HepG2 (cell line): ENCODE results near the gene RNF114. TPM values are rescaled to one million over a fixed set of nuclear protein-coding genes. Genes with fewer than 3 reads are reported as not detected.
A peak's percentile ranks its signal among the peaks of the same experiment; 100 is the strongest.

Source experiments
- BORCS8-MEF2B ChIP-seq: sonication (generic); formaldehyde crosslinking; IDR thresholded peaks from 2 replicates; pipeline ENCODE4 v1.8.0; 2022; ENCODE audit warnings: mild to moderate bottlenecking, missing genetic modification reagents
- BRF2 ChIP-seq: sonication (generic); formaldehyde crosslinking; IDR thresholded peaks from 2 replicates; pipeline ENCODE4 v1.8.1; 2022; ENCODE audit warnings: mild to moderate bottlenecking, missing genetic modification reagents
- CCAR2 ChIP-seq: fragments of 200-400 bp; formaldehyde crosslinking; optimal IDR thresholded peaks from 2 replicates; pipeline ENCODE3; 2018; ENCODE audit warnings: low read depth, mild to moderate bottlenecking, low read length, moderate library complexity
- EED ChIP-seq: sonication (generic); formaldehyde crosslinking; IDR thresholded peaks from 2 replicates; pipeline ENCODE4 v1.5.0; 2020; ENCODE audit warnings: mild to moderate bottlenecking, missing genetic modification reagents
- ETS1 ChIP-seq: sonication (generic); formaldehyde crosslinking; IDR thresholded peaks from 2 replicates; pipeline ENCODE4 v1.4.0; 2020; ENCODE audit warnings: missing genetic modification reagents
- GPN1 ChIP-seq: sonication (generic); formaldehyde crosslinking; IDR thresholded peaks from 2 replicates; pipeline ENCODE4 v1.5.1; 2020; ENCODE audit warnings: missing genetic modification reagents, borderline replicate concordance
- MAFG ChIP-seq: sonication (generic); formaldehyde crosslinking; IDR thresholded peaks from 2 replicates; pipeline ENCODE4 v1.5.1; 2020; ENCODE audit warnings: mild to moderate bottlenecking, missing genetic modification reagents
- MAFK ChIP-seq, 2 experiments: IDR thresholded peaks in 1 of 2; conservative IDR thresholded peaks in 1 of 2; 2 replicates each; pipeline ENCODE4 v1.6.1; 2011; ENCODE audit warnings: improper control_type of control experiment in 2 of 2, low read length in 2 of 2
- MEIS1 ChIP-seq: sonication (generic); formaldehyde crosslinking; IDR thresholded peaks from 2 replicates; pipeline ENCODE4 v1.9.0; 2021; ENCODE audit warnings: mild to moderate bottlenecking, missing genetic modification reagents, moderate library complexity, borderline replicate concordance
- MEIS2 ChIP-seq: sonication (generic); formaldehyde crosslinking; IDR thresholded peaks from 2 replicates; pipeline ENCODE4 v1.9.0; 2021; ENCODE audit warnings: mild to moderate bottlenecking, missing genetic modification reagents
- SALL2 ChIP-seq: sonication (generic); formaldehyde crosslinking; IDR thresholded peaks from 2 replicates; pipeline ENCODE4 v1.8.1; 2023; ENCODE audit warnings: mild to moderate bottlenecking, missing genetic modification reagents, inconsistent platforms
- ZFYVE20 ChIP-seq: sonication (generic); formaldehyde crosslinking; IDR thresholded peaks from 2 replicates; pipeline ENCODE4 v1.8.0; 2023; ENCODE audit warnings: low read depth, mild to moderate bottlenecking, moderate library complexity, missing genetic modification reagents, borderline replicate concordance
- ZGPAT ChIP-seq: IDR thresholded peaks from 2 replicates; pipeline ENCODE4 v1.6.1; 2016; ENCODE audit warnings: mild to moderate bottlenecking
- ZNF569 ChIP-seq: sonication (generic); formaldehyde crosslinking; IDR thresholded peaks from 2 replicates; pipeline ENCODE4 v1.5.0; 2020; ENCODE audit warnings: mild to moderate bottlenecking, missing genetic modification reagents, moderate library complexity, borderline replicate concordance
- ZNF660 ChIP-seq: sonication (generic); formaldehyde crosslinking; IDR thresholded peaks from 2 replicates; pipeline ENCODE4 v1.5.1; 2020; ENCODE audit warnings: mild to moderate bottlenecking, low read depth, missing genetic modification reagents, borderline replicate concordance
- ZNF674 ChIP-seq: sonication (generic); formaldehyde crosslinking; IDR thresholded peaks from 2 replicates; pipeline ENCODE4 v1.5.0; 2020; ENCODE audit warnings: low read depth, mild to moderate bottlenecking, missing genetic modification reagents
- ZNF773 ChIP-seq: sonication (generic); formaldehyde crosslinking; IDR thresholded peaks from 2 replicates; pipeline ENCODE4 v1.4.0; 2020; ENCODE audit warnings: missing genetic modification reagents, borderline replicate concordance
- ZNF891 ChIP-seq: sonication (generic); formaldehyde crosslinking; IDR thresholded peaks from 2 replicates; pipeline ENCODE4 v1.5.0; 2020; ENCODE audit warnings: mild to moderate bottlenecking, missing genetic modification reagents
- ZSCAN5A ChIP-seq: sonication (generic); formaldehyde crosslinking; IDR thresholded peaks from 2 replicates; pipeline ENCODE4 v1.8.0; 2022; ENCODE audit warnings: mild to moderate bottlenecking, missing genetic modification reagents, borderline replicate concordance
- polyA plus RNA-seq, 8 experiments: library from polyadenylated mRNA; depleted of rRNA in 3 of 8; stranded (reverse) in 7 of 8; unstranded in 1 of 8; fragments of >200 nt; fragmentation: Illumina TruSeq in 4 of 8; extraction: Trizol in 4 of 8; gene quantifications; 2 replicates each; pipeline versions ENCODE4 v1.2.1 to v1.2.3, GENCODE V29; 2011 to 2016; ENCODE audit warnings: low read depth in 4 of 8, missing spikeins in 1 of 8, mixed read lengths in 1 of 8; ENCODE audit not compliant: insufficient read depth in 1 of 8
- total RNA-seq, 5 experiments: library from RNA; depleted of rRNA; stranded (reverse); fragments of >200 nt; fragmentation: Illumina TruSeq; extraction: Trizol; gene quantifications; 2 replicates each; pipeline ENCODE4 v1.2.3, GENCODE V29; 2016; ENCODE audit warnings: low read depth in 1 of 5
- TF ChIP-seq, protein P1 (sequence below), 2 experiments: IDR thresholded peaks; 2 replicates each; pipeline ENCODE4 v1.6.1; 2011 to 2012; ENCODE audit warnings: low read length in 2 of 2, borderline replicate concordance in 1 of 2, low read depth in 1 of 2, mild to moderate bottlenecking in 1 of 2, moderate library complexity in 1 of 2

The RNF114 gene
- total and polyA plus RNA-seq, 2 of the 13 experiments (the other 11 are each of a cell fraction or from before 2014, with no cell fraction given) = 119 to 126 TPM

DNA sequence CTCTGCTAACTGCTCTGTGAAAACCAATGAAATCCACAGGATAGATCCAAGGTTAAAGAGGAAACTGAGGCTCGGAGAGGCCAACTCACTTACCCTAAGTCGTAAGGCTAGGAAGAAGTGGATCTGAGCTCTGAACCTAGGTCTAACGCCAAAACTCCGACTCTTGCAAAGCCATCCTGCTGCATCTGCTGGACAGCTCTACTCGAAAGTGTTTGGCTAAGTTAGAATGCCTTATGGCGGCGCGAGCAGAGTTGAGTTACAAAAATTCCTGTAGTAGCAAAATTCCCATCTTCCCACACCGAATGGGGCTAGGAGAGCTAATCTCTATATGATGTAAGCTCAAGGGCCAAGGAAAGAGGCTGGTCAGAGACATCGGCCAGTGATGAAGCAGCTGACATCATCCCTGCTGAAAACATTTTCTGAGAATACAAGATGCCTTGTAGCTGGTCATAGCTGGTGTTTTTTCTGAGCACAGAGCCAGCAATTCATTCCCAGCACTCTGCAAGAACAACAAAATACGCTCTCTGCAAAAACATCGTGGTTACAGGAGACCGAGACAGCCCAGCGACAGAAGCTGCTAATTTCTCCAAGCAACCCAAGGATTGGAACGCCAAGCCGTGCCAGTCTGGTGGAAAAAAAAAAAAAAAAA lies 22.7 kb upstream of the RNF114 start (continued):
- peak; percentile 44; the same call in 1 of the 2 replicates for TF ChIP-seq SALL2 (CRISPR knock-in tag)
- no peak for TF ChIP-seq ZNF569 (CRISPR knock-in tag)
- TF ChIP-seq ETS1 (CRISPR knock-in tag) = no peak
- peak; percentile 55; the same call in 1 of the 2 replicates for TF ChIP-seq ZNF674
- TF ChIP-seq ZNF660 (CRISPR knock-in tag) = no peak
- TF ChIP-seq ZNF891 = no peak
- TF ChIP-seq, protein P1, sequence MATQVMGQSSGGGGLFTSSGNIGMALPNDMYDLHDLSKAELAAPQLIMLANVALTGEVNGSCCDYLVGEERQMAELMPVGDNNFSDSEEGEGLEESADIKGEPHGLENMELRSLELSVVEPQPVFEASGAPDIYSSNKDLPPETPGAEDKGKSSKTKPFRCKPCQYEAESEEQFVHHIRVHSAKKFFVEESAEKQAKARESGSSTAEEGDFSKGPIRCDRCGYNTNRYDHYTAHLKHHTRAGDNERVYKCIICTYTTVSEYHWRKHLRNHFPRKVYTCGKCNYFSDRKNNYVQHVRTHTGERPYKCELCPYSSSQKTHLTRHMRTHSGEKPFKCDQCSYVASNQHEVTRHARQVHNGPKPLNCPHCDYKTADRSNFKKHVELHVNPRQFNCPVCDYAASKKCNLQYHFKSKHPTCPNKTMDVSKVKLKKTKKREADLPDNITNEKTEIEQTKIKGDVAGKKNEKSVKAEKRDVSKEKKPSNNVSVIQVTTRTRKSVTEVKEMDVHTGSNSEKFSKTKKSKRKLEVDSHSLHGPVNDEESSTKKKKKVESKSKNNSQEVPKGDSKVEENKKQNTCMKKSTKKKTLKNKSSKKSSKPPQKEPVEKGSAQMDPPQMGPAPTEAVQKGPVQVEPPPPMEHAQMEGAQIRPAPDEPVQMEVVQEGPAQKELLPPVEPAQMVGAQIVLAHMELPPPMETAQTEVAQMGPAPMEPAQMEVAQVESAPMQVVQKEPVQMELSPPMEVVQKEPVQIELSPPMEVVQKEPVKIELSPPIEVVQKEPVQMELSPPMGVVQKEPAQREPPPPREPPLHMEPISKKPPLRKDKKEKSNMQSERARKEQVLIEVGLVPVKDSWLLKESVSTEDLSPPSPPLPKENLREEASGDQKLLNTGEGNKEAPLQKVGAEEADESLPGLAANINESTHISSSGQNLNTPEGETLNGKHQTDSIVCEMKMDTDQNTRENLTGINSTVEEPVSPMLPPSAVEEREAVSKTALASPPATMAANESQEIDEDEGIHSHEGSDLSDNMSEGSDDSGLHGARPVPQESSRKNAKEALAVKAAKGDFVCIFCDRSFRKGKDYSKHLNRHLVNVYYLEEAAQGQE (IDR thresholded peaks at IDR 0.05; ENCODE audit: borderline replicate concordance in 1 of 2, low read depth in 1 of 2, low read length in 2 of 2) = peak in 1 of 2 experiments; percentile 80; a peak in 2 of 4 replicates
- TF ChIP-seq BRF2 = no peak
- no peak for TF ChIP-seq ZNF773 (CRISPR knock-in tag)
- peak; percentile 7 for TF ChIP-seq CCAR2
- no peak for TF ChIP-seq MEIS1 (CRISPR knock-in tag)
- no peak for TF ChIP-seq ZFYVE20
- no peak for TF ChIP-seq BORCS8-MEF2B (CRISPR knock-in tag)
- no peak for TF ChIP-seq ZSCAN5A
- 0 out of 2 replicates have a peak, but pooled peaks have one; percentile 24 for TF ChIP-seq MEIS2 (CRISPR knock-in tag)
- TF ChIP-seq ZGPAT (CRISPR knock-in tag) = no peak
- no peak for TF ChIP-seq GPN1
- no peak for TF ChIP-seq EED (CRISPR knock-in tag)
- no peak for TF ChIP-seq MAFK (conservative IDR thresholded peaks at IDR 0.05 in 1 of 2, IDR thresholded peaks at IDR 0.05 in 1 of 2; ENCODE audit: low read length in 2 of 2)
- TF ChIP-seq MAFG (CRISPR knock-in tag) = no peak
